ENCODE measurements around the gene SLC32A1. TPM values are rescaled to one million over a fixed set of nuclear protein-coding genes. Genes with fewer than 3 reads are reported as not detected.

Gene SLC32A1
- not detected for total RNA-seq

DNA sequence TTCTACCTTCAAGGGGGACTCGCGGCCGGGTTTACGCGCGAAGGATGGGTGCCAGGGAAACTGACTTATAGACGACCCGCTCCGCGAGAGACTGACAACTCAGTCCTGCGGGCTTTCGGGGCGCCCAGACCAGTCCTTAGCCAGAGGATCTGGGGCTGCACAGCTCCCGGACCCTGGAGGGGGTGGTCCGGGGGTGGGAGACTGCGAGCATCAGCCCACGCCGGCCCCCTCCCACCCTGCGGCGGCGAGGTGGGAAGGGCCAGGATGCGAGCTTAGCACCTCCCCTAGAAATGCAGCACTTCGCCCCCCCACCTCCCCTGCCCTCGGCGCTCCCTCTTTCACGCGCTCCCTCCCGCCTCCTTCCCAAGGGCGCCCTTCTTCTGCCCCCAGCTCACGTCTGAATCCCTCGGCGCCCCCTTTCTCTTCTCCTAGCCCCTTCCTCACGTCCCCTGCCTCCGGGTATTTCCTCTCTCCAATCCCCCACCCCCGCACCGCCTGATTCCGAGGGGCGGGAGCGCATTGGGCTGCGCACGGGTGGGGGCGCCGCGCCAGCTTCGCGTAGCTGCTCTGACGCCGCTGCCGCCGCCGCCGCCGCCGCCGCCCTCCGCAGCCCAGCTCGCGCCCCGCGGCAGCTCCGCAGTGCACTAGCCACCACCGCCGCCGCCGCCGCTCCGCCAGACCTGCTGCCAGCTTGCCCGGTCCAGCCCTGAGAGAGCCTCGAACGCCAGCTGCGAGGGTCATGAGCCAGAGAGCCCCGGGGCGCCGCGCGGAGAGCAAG lies at the start of gene SLC32A1:
Gene SLC32A1 (plus strand): TSS at position 639 of the 778 bp plus-strand sequence. CDS start 239 bp downstream, outside the sequence.
- CTCF ChIA-PET: interaction anchor here (0.6 to 2.5 kb wide), 3 partner anchors 76 to 164 kb away, joined by 4 to 6 read pairs (median 4); no protein-coding TSS in a partner anchor
- POLR2A ChIA-PET: no interaction called here

DNA sequence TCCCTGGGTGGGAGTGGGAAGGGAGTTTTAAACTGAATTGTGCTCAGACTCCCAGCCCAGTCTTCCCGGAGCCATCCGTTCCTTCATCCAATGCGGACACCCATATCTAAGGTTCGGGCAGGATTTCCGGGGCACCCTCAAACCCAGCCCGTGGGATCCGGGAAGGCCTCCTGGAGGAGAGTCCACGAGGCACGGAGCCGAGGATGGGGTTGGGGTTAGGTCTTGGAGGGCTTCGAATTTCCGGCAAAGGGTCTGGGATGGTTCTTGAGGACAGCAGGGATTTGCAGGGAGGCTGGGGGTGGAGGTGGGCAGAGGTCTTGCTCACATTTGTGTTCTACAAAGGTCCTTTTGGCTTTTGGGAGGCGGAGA lies 49.5 kb upstream of the SLC32A1 start:
- ChIA-PET CTCF (no interaction called here), POLR2A (interaction anchor here (0.6 kb wide), 1 partner anchor 114 kb away, joined by 3 read pairs; no protein-coding TSS in a partner anchor)

DNA sequence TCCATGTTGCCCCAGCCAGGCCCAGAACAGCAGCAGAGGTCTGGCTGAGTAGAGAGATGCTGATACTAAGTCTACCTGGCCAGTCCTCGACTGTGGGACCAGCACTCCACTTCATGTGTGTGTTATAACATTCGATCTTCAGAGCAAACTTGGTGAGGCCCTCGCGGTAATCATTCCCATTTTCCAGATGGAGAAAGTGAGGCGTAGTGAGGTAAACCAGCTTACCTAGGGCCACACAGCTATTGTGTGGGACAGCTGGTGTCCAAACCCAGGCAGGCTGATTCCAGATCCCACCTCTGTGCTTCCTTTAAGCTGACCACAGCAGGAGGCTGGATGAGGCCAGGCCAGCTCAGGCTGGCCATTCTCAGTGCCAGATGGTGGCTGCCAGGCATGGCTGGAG lies 47.7 kb upstream of the SLC32A1 start:
- ChIA-PET POLR2A (no interaction called here), CTCF (interaction anchor here (1.4 kb wide), 1 partner anchor 54 kb away, joined by 3 read pairs; no protein-coding TSS in a partner anchor)

DNA sequence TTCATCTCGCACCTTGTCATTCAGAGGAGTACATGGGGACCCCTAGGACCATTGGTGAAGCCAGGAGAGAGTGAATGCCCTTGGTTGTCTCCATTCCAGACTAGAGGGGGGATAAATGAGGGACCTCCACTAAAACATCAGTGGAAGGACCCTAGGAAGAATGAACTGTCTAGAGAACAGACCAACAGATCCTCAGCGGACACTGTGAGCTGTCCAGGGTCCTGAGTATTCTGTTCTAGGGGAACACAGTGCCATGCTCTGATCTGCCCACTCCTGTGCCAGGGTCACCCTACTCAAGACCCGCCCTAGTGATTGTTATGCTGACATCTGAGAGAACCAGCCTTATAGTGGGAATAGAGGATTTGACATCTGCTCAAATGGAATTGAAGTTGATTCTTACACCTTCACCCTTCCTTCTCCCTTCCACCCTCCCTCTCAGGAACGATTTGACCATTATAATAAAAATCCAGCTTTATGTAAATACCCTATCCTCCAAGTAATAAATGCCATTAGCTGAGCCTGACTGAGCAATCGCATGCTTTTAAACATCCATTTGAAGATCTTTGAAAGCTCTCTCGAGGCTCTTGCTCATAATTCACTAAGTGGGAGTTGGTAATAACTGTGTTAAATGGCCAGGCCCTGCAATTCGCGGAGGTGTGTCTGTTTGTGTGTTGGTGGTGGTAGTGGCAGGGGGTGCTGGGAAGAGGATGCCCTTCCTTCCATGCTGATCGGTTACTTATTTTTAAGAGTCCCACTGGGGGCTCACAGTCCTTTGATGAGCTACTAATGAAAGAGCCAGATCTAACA lies 43.6 kb upstream of the SLC32A1 start:
- CTCF ChIA-PET: no interaction called here
- POLR2A ChIA-PET: no interaction called here

- ChIA-PET CTCF (interaction anchor here (1.1 kb wide), 1 partner anchor 27 kb away, joined by 3 read pairs; no protein-coding TSS in a partner anchor), POLR2A (no interaction called here)
Measured at GRCh38 chr20:38685271-38685670, 39.0 kb upstream of the SLC32A1 start.

- ChIA-PET POLR2A (no interaction called here), CTCF (interaction anchor here (1.1 kb wide), 1 partner anchor 27 kb away, joined by 3 read pairs; no protein-coding TSS in a partner anchor)
Measured at GRCh38 chr20:38685853-38686473, 38.3 kb upstream of the SLC32A1 start.

- ChIA-PET POLR2A (no interaction called here), CTCF (no interaction called here)
Measured at GRCh38 chr20:38692436-38693411, 31.6 kb upstream of the SLC32A1 start.

DNA sequence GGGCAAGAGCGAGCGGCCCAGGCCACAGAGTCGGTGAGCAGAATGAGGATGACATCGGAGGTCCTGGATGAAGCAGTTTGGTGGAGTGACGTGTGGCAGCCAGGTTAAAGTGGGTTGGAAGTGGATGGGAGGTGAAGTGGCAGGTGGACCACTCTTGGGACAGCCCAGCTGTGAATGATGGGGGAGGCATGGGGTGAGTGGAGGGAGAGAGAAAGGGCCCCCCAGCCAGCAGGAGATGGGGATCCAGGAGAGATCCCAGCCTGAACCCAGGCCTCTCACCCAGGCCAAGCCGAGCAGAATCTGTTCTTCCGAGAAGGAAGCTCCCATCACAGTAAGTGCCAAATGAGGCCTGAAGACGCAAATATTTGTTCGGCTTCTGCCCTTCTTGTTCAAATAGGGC lies 27.0 kb upstream of the SLC32A1 start:
- ChIA-PET POLR2A (no interaction called here), CTCF (no interaction called here)

- ChIA-PET CTCF (no interaction called here), POLR2A (no interaction called here)
Measured at GRCh38 chr20:38698541-38698940, 25.7 kb upstream of the SLC32A1 start.

DNA sequence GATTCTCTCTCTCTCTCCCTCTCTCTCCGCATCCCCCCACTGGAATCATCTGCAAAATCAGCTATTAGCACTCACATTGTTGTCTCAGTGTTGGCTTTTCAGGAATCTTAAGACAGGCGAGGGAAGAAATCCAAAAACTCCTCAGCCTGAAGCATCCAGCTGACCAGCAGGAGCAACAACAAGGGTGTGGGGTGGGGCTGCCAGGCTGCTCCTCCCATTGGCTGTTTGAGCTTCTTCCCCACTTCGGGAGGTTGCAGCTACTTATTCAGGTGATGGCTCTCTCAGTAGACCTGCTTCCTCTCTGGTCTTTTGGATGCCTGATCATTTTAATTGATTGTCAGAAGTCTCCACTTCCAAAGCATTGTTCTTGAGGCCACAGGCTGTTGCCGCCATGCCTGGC lies 24.1 kb upstream of the SLC32A1 start:
- POLR2A ChIA-PET: no interaction called here
- CTCF ChIA-PET: no interaction called here

DNA sequence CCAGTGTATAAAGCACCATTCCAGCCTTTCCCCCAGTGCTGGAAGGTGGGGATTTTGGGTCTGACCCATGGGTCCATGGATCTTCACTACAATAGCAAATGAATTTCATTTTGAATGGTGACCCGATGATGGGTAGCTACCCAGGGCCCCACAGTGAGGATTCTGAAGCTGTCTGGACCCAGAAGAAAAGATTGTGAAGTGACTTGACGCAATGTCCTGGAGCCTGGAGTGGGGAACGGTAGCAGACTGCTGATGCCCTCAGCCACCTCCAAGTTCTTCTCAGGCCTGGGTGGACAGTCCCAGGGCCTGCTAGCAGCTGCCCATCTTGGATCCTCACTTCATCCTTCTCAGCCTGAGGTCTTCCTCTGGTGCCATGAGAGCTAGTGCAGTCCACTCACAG lies 23.4 kb upstream of the SLC32A1 start:
- ChIA-PET CTCF (no interaction called here), POLR2A (no interaction called here)

DNA sequence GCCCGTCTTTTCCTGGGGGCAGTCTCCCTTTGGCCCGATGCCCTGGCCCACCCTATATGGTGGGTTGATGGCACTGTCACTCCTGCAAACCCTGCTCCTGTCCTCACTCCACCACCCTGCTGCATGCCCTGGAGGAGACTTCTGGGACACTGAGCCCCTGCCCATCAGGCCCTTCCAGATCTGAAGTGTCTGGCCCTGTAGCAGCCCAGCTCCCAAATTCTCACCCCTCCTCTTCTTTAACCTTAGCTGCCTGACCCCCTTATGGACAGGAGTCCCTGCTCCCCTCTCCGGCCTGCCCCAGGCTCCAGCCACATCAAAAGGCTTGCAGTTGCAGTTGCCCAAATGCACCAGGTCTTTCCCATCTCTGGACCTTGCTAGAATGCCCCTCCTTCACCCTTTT lies 20.8 kb upstream of the SLC32A1 start:
- ChIA-PET CTCF (no interaction called here), POLR2A (no interaction called here)

- ChIA-PET POLR2A (no interaction called here), CTCF (no interaction called here)
Measured at GRCh38 chr20:38704136-38704535, 20.1 kb upstream of the SLC32A1 start.

GRCh38 chr20:38706509-38706908 lies 17.8 kb upstream of the SLC32A1 start:
- ChIA-PET POLR2A (no interaction called here), CTCF (no interaction called here)

GRCh38 chr20:38714308-38714707 lies 10.0 kb upstream of the SLC32A1 start:
- CTCF ChIA-PET: no interaction called here
- POLR2A ChIA-PET: no interaction called here

- CTCF ChIA-PET: interaction anchor here (1.0 kb wide), 1 partner anchor 14 kb away, joined by 3 read pairs; no protein-coding TSS in a partner anchor
Measured at GRCh38 chr20:38715646-38716045, 8.6 kb upstream of the SLC32A1 start.

GRCh38 chr20:38722683-38723016 lies 1.6 kb upstream of the SLC32A1 start:
- ChIA-PET CTCF (interaction anchor here (0.8 to 1.0 kb wide), 4 partner anchors 8 to 90 kb away, joined by 3 to 4 read pairs (median 4); no protein-coding TSS in a partner anchor), POLR2A (no interaction called here)

More at GRCh38 chr20:38715646-38716045, 8.6 kb upstream of the SLC32A1 start:
- POLR2A ChIA-PET: no interaction called here

- ChIA-PET POLR2A (no interaction called here), CTCF (interaction anchor here (0.8 to 1.4 kb wide), 5 partner anchors 8 to 90 kb away, joined by 3 to 4 read pairs (median 4); no protein-coding TSS in a partner anchor)
Measured at GRCh38 chr20:38723017-38723847, 1.1 kb upstream of the SLC32A1 start.
